DMS153 treated with DMSO at 0.1 percent for 48 hours (cell line): ENCODE results near the gene COL9A2.

Source experiments
- DNase-seq: peaks from one replicate; lab custom pipeline; 2025; ENCODE audit not compliant: unreplicated experiment; lab: John Stamatoyannopoulos, UW

The COL9A2 gene

GRCh38 chr1:40303790-40304189, 13.3 kb downstream of the COL9A2 start:
- no peak for DNase-seq

GRCh38 chr1:40303051-40303771, 13.9 kb downstream of the COL9A2 start:
- no peak for DNase-seq

- no peak for DNase-seq
These were observed 14.6 kb downstream of the COL9A2 start for GRCh38 chr1:40302475-40302874.

- DNase-seq: no peak
These were observed 15.4 kb downstream of the COL9A2 start for GRCh38 chr1:40301541-40302299.

GRCh38 chr1:40301066-40301465, 16.0 kb downstream of the COL9A2 start:
- DNase-seq: no peak

- no peak for DNase-seq
These were observed 16.4 kb downstream of the COL9A2 start for GRCh38 chr1:40300651-40301050.

GRCh38 chr1:40300249-40300567, 16.9 kb downstream of the COL9A2 start:
- no peak for DNase-seq

- DNase-seq: no peak
These were observed 17.5 kb downstream of the COL9A2 start for GRCh38 chr1:40299366-40300248.

GRCh38 chr1:40291293-40291692, 25.8 kb downstream of the COL9A2 start:
- no peak for DNase-seq

GRCh38 chr1:40281853-40282252, 35.2 kb downstream of the COL9A2 start:
- peak; percentile 65 for DNase-seq

GRCh38 chr1:40276122-40276521, 41.0 kb downstream of the COL9A2 start:
- no peak for DNase-seq

- DNase-seq: no peak
These were observed 42.8 kb downstream of the COL9A2 start for GRCh38 chr1:40274331-40274730.

GRCh38 chr1:40273547-40274166, 43.4 kb downstream of the COL9A2 start:
- DNase-seq: no peak

GRCh38 chr1:40272653-40273213, 44.4 kb downstream of the COL9A2 start:
- DNase-seq: no peak

- DNase-seq: no peak
These were observed 46.8 kb downstream of the COL9A2 start for GRCh38 chr1:40270152-40270834.

GRCh38 chr1:40268211-40268610, 48.9 kb downstream of the COL9A2 start:
- no peak for DNase-seq

- no peak for DNase-seq
These were observed 49.3 kb downstream of the COL9A2 start for GRCh38 chr1:40267767-40268187.

- no peak for DNase-seq
These were observed 50.1 kb downstream of the COL9A2 start for GRCh38 chr1:40266786-40267535.

GRCh38 chr1:40265919-40266318, 51.2 kb downstream of the COL9A2 start:
- DNase-seq: no peak

- no peak for DNase-seq
These were observed 51.8 kb downstream of the COL9A2 start for GRCh38 chr1:40265298-40265697.
